Endodermal cell (in vitro differentiated cells): ENCODE results near the gene ARHGAP31. TPM values are rescaled to one million over a fixed set of nuclear protein-coding genes. Genes with fewer than 3 reads are reported as not detected.

Source experiments
- DNase-seq: peaks from one replicate; pipeline ENCODE4 v3.0.0-alpha.2; 2017
- H3K27ac ChIP-seq: 2 replicates; pipeline ENCODE4 v1.5.1; 2013; ENCODE audit warnings: mild to moderate bottlenecking, low read depth, low read length, moderate library complexity
- H3K27me3 ChIP-seq: 2 replicates; pipeline ENCODE4 v1.6.1; 2013; ENCODE audit warnings: mild to moderate bottlenecking, low read length, moderate library complexity; ENCODE audit not compliant: insufficient read depth, control insufficient read depth, poor library complexity, severe bottlenecking
- H3K36me3 ChIP-seq: 2 replicates; pipeline ENCODE4 v1.7.0; 2013; ENCODE audit warnings: mild to moderate bottlenecking, low read length, moderate library complexity; ENCODE audit not compliant: control insufficient read depth, insufficient read depth
- H3K4me1 ChIP-seq: one replicate; pipeline ENCODE4 v1.7.0; 2013; ENCODE audit warnings: low read length; ENCODE audit not compliant: control insufficient read depth, insufficient read depth
- H3K4me3 ChIP-seq: 2 replicates; pipeline ENCODE4 v1.5.1; 2013; ENCODE audit warnings: mild to moderate bottlenecking, low read length, moderate library complexity
- H3K9ac ChIP-seq: 2 replicates; pipeline ENCODE4 v1.6.1; 2013; ENCODE audit warnings: mild to moderate bottlenecking, low read length, moderate library complexity; ENCODE audit not compliant: poor library complexity, severe bottlenecking; ENCODE audit errors: extremely low read depth
- H3K9me3 ChIP-seq: 2 replicates; pipeline ENCODE4 v1.6.1; 2013; ENCODE audit warnings: mild to moderate bottlenecking, low read length, moderate library complexity; ENCODE audit not compliant: control insufficient read depth
- H3K27ac Mint-ChIP-seq: 2 replicates; pipeline ENCODE4 v1.8.0; 2020; ENCODE audit warnings: mixed read lengths
- H3K27me3 Mint-ChIP-seq: 2 replicates; pipeline ENCODE4 v1.8.0; 2021; ENCODE audit warnings: mild to moderate bottlenecking, mixed read lengths; ENCODE audit not compliant: insufficient read depth
- H3K36me3 Mint-ChIP-seq: 2 replicates; pipeline ENCODE4 v1.8.0; 2020; ENCODE audit warnings: low read depth, mixed read lengths
- H3K4me1 Mint-ChIP-seq: 2 replicates; pipeline ENCODE4 v1.8.0; 2020; ENCODE audit warnings: mixed read lengths
- H3K4me3 Mint-ChIP-seq: 2 replicates; pipeline ENCODE4 v1.8.0; 2020; ENCODE audit warnings: mild to moderate bottlenecking, moderate library complexity, mixed read lengths
- H3K9me3 Mint-ChIP-seq: 2 replicates; pipeline ENCODE4 v1.8.0; 2020; ENCODE audit warnings: mild to moderate bottlenecking, mixed read lengths
- WGBS, 2 experiments: methylation state at CpG; one replicate each; pipeline versions ENCODE4 v1.1.5 to v1.1.7; 2013; ENCODE audit warnings: missing lambda C conversion rate in 2 of 2, mixed read lengths in 1 of 2; ENCODE audit not compliant: insufficient coverage in 1 of 2, insufficient read length in 1 of 2; 5-methylcytosine and 5-hydroxymethylcytosine counted together
- total RNA-seq, 2 donors: library from RNA; stranded (reverse); fragmentation: NEBNext Ultra II Directional in 1 of 2; extraction: Animal tissue kit (Norgen Biotek cat#: 25700) in 1 of 2; gene quantifications; 2 replicates in 1 of 2; 3 replicates in 1 of 2; pipeline ENCODE4 v1.2.1, GENCODE V29; 2021
- TF ChIP-seq, protein P1 (sequence below): fragments of 200-600 bp; sonication (generic); conservative IDR thresholded peaks from 2 replicates; pipeline ENCODE4 v1.5.0; 2021; ENCODE audit warnings: antibody characterized with exemption, mild to moderate bottlenecking

Gene ARHGAP31
- total RNA-seq, 2 donors from 2014 or later: 2.2 to 2.3 TPM

DNA sequence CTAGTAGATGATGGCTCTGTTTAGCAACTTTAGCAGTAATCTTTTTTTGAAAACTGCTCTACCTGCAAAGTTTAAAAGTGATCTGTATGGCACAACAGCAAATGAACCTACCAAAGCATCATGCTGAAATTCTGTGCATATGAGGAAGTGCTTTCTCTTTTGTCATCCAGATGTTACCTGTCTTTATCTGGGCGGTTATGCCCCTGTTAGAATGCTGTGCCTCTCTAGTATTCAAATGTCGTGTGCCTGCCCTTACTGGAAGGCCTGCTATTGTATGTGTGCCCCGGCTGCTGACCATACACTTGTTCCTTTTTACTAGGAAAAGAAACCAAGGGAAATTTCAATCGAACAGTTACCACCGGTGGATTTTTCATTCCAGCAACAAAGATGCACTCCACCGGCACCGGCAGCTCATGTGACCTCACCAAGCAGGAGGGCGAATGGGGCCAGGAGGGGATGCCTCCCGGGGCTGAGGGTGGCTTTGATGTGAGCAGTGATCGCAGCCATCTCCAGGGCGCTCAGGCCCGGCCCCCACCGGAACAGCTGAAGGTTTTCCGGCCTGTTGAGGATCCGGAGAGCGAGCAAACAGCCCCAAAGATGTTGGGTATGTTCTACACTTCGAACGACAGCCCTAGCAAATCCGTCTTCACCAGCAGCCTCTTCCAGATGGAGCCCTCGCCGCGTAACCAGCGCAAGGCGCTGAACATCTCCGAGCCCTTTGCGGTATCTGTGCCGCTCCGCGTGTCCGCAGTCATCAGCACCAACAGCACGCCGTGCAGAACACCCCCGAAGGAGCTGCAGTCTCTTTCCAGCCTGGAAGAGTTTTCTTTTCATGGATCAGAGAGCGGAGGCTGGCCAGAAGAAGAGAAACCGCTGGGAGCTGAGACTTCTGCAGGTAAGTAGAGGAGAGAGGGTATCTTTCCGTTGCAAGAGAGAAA lies 107.6 kb downstream of the ARHGAP31 start:
- Mint-ChIP-seq H3K4me1 (peaks cover 27% of the 10 kb centered on the region), H3K4me3 (peak overlapping the region; percentile 29), H3K27ac (no peak overlapping the region), H3K27me3 (no peaks in the 10 kb centered on the region), H3K36me3 (peaks cover 2% of the 10 kb centered on the region), H3K9me3 (no peaks in the 10 kb centered on the region)
- Histone ChIP-seq H3K4me1 (peaks cover 6% of the 10 kb centered on the region), H3K9ac (no peak overlapping the region), H3K36me3 (peaks cover 5% of the 10 kb centered on the region), H3K4me3 (no peak overlapping the region), H3K27me3 (no peaks in the 10 kb centered on the region), H3K27ac (no peak overlapping the region), H3K9me3 (no peaks in the 10 kb centered on the region)
- TF ChIP-seq, protein P1, sequence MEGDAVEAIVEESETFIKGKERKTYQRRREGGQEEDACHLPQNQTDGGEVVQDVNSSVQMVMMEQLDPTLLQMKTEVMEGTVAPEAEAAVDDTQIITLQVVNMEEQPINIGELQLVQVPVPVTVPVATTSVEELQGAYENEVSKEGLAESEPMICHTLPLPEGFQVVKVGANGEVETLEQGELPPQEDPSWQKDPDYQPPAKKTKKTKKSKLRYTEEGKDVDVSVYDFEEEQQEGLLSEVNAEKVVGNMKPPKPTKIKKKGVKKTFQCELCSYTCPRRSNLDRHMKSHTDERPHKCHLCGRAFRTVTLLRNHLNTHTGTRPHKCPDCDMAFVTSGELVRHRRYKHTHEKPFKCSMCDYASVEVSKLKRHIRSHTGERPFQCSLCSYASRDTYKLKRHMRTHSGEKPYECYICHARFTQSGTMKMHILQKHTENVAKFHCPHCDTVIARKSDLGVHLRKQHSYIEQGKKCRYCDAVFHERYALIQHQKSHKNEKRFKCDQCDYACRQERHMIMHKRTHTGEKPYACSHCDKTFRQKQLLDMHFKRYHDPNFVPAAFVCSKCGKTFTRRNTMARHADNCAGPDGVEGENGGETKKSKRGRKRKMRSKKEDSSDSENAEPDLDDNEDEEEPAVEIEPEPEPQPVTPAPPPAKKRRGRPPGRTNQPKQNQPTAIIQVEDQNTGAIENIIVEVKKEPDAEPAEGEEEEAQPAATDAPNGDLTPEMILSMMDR: no peak
- 87 to 90% methylated on average over 22 to 36 of the region's 36 CpGs for WGBS, 2 experiments
- DNase-seq: no peak

DNA sequence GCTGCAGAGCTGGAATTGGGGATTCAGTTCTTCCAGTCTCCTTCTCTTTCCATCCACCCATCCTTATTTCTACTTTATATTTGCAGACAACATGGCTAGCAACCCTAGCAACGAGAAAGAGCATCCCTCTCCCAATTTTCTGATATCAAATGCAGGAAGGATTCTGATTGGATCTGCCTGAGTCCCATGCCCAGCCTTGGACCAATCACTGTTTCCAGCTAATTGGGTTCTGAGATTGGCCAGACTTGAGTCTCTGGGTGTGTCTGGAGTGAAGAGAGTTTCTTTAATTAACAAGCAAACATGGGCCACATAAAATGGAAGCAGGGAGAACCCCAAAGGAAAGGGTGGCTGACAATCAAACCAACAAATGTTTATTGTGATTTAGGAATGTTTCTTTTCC lies 108.6 kb downstream of the ARHGAP31 start:
- H3K36me3 Mint-ChIP-seq: peaks cover 2% of the 10 kb centered on the region
- TF ChIP-seq, protein P1: no peak
- no peak overlapping the region for H3K4me3 Mint-ChIP-seq
- no peak overlapping the region for H3K9ac ChIP-seq
- peaks cover 5% of the 10 kb centered on the region for H3K36me3 ChIP-seq
- DNase-seq: no peak
- no peak overlapping the region for H3K4me3 ChIP-seq
- H3K27ac Mint-ChIP-seq: no peak overlapping the region
- WGBS, 2 experiments: 94 to 100% methylated on average over 1 of the region's 1 CpG
- peaks cover 27% of the 10 kb centered on the region for H3K4me1 Mint-ChIP-seq
- no peaks in the 10 kb centered on the region for H3K9me3 Mint-ChIP-seq
- no peaks in the 10 kb centered on the region for H3K27me3 ChIP-seq
- peaks cover 6% of the 10 kb centered on the region for H3K4me1 ChIP-seq
- no peak overlapping the region for H3K27ac ChIP-seq
- no peaks in the 10 kb centered on the region for H3K27me3 Mint-ChIP-seq
- no peaks in the 10 kb centered on the region for H3K9me3 ChIP-seq

GRCh38 chr3:119403201-119403600 lies 109.0 kb downstream of the ARHGAP31 start:
- peaks cover 2% of the 10 kb centered on the region for H3K36me3 Mint-ChIP-seq

More at GRCh38 chr3:119403201-119403600, 109.0 kb downstream of the ARHGAP31 start:
- 100% methylated on average over 1 of the region's 1 CpG for WGBS, 2 experiments
- Histone ChIP-seq H3K27ac (no peak overlapping the region), H3K9me3 (no peaks in the 10 kb centered on the region), H3K4me3 (no peak overlapping the region), H3K9ac (no peak overlapping the region), H3K27me3 (no peaks in the 10 kb centered on the region), H3K4me1 (peaks cover 6% of the 10 kb centered on the region), H3K36me3 (peaks cover 5% of the 10 kb centered on the region)
- H3K4me1 Mint-ChIP-seq: peaks cover 27% of the 10 kb centered on the region
- no peak overlapping the region for H3K27ac Mint-ChIP-seq
- H3K27me3 Mint-ChIP-seq: no peaks in the 10 kb centered on the region
- no peaks in the 10 kb centered on the region for H3K9me3 Mint-ChIP-seq
- TF ChIP-seq, protein P1: no peak
- no peak for DNase-seq
- no peak overlapping the region for H3K4me3 Mint-ChIP-seq
